ACHN (cell line): ENCODE data around the gene ADGRG1.

Experiments
- DNase-seq: peaks from one replicate; pipeline ENCODE4 v3.0.0-alpha.2; 2015
- in situ Hi-C: cut with HindIII; loops from 2 replicates; pipeline ENCODE4 v1.10.0; 2017; ENCODE audit warnings: low sequenced_read_pairs, low pct_ligation_motif_present, low pct_unique_long_range_greater_than_20kb

Gene ADGRG1

DNA sequence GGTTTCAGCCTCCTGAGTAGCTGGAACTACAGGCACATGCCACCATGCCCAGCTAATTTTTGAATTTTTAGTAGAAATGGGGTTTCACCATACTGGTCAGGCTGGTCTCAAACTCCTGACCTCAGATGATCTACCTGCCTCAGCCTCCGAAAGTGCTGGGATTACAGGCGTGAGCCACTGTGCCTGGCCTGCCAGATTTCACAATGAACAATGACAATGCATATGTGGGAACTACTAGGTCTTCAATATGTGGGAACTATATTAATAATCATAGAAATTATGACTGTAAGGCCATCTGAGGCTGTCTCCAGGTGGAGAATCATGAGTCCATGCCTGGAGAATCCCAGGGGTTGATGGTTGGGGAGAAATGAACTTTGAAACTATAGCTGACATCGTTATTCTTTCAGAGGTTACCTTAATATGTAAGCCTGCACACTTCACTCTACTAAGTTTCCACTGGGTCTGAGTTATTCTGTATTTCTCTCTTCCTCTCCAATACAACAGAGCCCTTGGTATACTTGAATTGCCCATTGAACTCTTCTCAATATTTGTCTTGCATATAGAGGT, 59.0 kb downstream of the ADGRG1 start:
- DNase-seq: no peak
- in situ Hi-C loops: no loop called here

DNA sequence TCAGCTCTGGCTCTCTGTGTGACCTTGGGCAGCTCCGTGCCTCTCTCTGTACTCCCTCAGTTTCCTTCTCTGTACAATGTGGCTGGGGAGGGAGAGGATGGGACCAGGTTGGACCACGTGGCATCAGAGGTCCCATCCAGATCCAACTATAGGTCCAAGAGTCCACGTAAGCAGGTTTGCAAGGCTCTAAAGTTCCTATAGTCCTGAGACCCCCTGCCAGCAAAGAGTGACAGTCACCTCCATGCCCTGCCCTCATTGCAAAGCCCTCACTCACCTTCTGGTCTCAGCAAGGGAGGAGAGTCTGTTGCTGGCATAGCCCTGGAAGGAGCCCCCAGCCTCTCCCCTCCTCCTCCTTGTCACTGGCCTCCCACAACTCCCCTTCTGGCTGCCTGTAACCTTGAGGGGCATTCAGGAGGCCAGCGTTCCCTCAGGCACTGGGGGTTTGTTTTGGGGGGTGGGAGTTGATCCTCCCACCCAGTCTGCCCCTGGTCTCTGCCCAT, 60.1 kb downstream of the ADGRG1 start:
- in situ Hi-C loops: no loop called here
- no peak for DNase-seq

DNA sequence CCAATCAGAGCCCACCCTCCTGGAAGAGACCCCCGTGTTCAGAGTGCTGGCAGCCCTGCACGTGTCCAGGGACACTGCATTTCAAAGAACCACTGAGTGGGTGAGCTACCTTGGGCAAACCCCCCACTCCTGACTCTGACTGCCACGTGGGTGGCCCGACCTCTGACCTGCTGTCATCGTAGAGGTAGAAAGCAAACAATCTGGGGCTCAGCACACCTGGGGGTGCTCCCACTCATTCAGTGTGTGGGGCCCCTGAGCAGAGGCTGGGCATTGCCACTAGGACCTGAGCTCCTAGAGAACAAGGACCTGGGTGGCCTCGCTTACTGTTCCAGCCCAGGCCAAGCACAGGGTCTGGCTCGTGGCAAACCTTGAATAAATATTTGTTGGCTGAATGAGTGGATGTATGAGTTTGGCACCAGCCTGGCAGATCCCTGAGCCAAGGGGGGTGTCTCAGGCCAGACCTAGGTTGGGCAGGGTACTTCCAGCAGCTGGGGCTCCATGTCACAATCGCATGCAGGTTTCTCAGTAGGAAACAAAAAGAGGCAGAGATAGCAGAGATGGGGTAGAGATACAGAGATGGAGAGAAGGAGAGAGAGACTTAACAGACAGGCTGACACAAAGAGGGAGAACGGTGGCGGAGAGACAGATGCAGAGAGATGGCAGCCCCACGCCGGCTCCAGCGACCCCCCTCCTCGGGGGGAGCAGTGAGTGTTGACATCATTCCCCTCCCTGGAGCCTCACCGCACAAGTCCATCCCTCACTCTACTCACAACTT, 60.7 kb downstream of the ADGRG1 start:
- in situ Hi-C loops: no loop called here
- DNase-seq: no peak

DNA sequence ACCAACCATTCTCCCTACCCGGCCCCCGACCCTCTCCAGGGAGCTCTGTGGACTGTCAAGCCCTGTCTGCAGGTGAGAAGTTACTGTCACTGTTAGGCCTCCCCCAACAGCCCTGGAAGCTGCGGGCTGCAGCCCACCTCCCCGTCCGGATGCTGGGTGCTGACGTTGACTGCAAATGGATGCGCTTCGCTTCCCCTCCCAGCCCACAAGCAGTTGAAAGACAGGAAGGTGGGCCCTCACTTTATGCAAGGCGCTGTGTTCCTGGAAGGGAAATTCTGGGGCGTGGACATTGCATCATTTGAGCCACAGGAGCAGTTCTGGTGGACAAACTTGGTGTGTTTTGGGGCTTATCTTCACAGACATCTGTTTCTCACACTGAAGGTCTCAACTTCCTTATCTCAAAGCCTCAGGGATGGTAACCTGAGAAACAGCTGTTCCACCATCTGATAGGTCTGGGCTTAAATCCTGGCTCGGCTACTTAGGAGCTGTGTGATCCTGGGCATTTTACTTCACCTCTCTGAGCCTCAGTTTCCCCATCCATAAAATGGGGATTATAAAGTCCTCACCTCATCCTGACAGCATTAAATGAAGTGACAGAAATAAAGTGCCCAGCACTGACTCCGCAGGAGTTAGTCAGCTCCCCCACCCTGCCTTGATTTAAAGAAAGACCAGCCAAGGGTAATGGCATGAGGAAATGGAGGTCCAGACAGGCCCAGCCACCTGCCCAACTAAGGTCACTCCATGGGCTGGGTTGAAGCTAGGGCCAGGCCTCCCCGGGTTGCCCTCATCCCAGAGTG, 61.5 kb downstream of the ADGRG1 start:
- no peak for DNase-seq
- in situ Hi-C loops: no loop called here

DNA sequence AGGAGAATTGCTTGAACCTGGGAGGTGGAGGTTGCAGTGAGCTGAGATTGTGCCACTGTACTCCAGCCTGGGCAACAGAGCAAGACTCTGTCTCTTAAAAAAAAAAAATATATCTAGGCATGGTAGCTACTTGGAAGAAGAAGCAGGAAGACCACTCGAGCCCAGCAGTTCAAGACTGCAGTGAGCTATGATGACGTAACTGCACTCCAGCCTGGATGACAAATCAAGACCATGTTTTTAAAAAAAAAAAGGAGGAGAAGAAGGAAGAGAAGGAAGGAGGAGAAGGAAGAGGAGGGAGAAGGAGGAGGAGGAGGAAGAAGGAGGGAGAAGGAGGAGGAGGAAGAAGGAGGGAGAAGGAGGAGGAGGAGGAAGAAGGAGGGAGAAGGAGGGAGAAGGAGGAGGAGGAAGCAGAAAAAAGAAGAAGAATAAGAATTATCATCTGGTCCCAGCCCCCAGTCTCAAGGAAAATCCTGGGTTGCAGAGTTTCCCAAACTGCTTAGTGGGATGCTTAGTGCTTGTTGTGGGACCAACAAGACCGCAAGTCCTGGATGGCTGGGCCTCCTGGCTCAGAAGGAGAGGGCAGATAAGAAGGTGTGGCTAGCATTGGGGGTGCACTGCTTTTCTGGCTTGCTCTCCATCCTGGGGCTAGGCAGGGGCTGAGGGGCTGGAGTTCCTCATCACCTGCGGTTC, 62.5 kb downstream of the ADGRG1 start:
- no peak for DNase-seq

DNA sequence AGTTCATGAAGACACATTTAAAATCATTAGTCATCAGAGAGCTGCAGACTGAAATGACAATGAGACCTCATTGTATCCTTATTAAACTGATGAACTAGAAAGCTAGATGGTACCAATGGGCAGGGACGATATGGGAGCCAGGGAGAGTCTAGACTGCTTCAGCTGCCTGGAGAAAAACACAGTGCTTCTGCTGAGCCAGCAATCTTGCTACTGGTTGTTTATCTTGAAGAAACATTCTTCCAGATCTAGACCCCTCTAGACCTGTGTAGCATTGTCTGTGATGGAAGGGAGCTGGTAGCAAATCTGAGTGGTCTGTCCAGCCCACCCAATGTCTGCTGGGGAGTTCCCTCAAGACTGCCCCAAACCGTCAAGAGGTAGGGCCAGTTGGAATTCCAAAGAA, 64.2 kb downstream of the ADGRG1 start:
- no peak for DNase-seq
- in situ Hi-C loops: no loop called here

More for the DNA sequence above, 62.5 kb downstream of the ADGRG1 start:
- in situ Hi-C loops: no loop called here

DNA sequence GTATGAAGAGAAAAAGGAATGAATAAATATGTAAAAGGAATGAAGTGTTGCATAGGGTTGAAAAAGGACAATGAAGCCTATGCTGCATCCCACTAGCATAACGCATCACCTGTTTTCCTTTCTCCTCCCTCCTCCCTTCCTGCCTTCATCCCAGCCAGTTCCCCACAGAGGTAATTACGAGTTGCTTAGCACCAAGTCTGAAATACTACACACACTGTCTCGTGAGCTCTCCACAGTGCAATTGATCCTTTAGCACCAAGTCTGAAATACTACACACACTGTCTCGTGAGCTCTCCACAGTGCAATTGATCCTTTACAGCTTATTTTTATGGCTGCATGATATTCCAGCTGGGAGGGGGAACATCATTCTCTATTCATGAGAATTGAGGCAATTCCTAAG, 65.1 kb downstream of the ADGRG1 start:
- in situ Hi-C loops: no loop called here

DNA sequence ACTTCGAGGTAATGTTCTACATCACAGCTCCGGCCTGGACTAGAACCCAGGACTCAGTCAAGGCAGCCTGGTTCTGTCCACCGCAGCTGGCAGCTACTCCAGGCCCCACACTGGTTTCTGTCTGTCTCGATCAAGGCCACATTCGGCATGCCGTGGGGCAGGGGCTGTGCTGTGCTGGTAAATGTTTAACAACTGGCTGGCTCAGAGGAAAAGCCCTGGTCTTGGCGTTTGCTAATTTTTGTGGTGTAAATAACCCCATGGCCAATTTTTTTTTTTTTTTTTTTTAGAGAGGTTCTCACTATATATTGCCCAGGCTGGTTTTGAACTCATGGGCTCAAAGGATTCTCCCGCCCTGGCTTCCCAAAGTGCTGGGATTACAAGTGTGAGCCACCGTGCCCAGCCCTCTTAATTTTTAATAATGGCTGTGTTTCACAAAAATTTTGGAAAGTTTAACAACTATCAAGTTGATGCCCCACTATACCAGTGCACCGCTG, 65.8 kb downstream of the ADGRG1 start:
- DNase-seq: no peak
- in situ Hi-C loops: no loop called here

More for the DNA sequence above, 65.1 kb downstream of the ADGRG1 start:
- no peak for DNase-seq

DNA sequence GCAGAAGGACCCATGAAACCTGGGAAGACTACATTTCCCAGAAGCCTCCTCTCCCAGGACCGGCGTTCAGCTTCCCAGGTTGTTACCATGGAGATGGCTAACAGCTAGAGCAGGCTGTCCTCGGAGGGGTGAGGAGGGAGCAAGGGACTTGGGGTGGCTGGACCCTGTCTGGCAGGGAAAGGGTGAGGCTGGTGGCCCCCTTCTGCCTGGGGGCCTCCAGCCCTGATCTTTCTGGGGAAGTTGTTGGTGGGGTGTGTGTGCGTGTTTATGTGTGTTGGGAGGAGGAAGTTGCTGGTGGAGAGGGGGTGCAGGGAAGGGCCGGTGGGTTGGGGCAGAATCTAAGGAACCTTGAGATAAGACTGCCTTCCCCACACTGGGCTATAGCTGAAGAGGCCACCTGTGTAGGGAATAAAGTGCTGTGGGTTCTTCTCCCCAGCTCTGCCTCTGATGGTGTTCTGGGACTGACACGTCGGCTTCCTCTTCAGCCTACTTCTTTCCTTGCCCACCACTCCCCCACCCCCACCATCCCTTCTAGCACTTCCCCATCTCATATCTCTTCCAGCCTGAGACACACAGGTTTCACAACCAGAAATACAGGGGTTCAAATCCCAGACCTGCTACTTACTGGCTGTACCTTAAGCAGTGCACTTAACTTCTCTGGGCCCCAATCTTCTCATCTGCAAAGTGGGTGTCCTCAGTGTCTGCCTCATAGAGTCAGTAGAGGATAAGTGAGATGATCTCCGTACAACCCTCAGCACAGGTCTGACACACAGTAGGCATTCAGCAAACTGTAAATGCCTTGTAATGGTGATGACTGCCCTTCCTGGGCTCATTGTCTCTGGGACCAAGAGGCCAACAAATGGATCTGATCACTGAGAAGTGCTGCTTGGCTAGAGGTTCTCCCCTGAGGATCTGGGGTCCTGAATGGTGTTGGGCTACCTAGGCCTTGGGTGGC, 66.6 kb downstream of the ADGRG1 start, which contains the start of gene DRC7:
Gene DRC7, plus strand, starts transcription at position 82 of the 955 bp plus-strand sequence. CDS start 3,144 bp downstream, outside the sequence.
- in situ Hi-C loops: no loop called here
- DNase-seq: peak; percentile 72

DNA sequence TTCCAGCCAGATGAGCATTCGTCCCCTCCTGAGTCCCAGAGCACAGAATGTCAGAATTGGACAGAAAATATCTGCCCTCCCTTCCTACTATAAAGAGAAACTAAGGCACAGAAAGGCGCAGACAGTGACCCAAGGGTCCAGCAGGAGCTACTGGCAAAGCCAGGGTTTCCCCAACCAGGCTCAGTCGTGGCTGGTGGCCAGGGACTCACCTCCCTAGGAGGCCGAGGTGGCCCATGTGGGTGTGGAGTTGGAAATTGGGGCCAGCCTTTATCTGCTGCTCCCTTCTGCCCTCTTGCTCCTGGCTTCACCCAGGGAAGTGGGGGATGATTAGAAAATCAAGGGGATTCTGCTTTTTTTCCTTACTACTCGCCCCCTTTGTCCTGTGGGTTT, 67.2 kb downstream of the ADGRG1 start:
- in situ Hi-C loops: no loop called here
- DNase-seq: no peak

DNA sequence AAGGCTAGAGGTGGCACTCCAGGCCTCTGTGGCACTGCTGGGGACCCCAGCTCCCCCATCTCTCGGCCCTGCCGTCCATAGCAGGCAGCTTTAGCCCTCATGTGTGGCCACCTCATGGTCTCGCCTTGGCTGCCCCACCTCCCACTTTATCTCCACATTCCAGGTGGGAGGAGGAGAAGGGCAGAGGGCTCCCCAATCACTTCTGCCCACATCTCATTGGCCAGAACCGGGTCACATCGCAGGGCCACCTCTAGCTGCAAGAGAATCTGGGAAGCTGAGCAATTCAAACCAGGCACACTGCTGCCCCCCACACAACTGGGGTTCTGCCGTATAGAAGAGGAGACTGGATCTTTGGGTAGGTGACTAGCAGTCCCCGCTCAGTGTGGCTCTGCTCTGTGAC, 67.8 kb downstream of the ADGRG1 start:
- in situ Hi-C loops: no loop called here
- DNase-seq: no peak

DNA sequence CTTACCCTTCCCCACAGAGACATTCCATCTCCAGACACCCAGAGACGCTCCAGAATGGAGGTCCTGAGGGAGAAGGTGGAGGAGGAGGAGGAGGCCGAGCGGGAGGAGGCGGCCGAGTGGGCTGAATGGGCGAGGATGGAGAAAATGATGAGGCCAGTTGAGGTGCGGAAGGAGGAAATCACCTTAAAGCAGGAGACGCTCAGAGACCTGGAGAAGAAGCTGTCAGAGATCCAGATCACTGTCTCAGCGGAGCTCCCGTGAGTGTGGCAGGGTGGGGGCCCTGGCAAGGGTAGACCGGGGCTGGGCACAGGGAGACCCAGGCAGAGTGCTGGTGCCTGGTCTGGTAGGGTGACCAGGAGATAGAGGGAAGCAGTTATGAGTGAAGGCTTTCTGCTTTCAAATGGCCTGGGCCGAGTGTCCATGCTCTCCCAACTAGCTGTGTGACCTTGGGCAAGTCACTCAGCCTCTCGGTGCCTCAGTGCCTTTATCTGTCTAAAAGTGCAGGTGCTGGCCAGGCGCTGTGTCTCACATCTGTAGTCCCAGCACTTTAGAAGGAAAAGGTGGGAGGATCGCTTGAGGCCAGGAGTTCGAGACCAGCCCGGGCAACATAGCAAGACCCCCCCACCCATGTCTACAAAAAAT, 69.6 kb downstream of the ADGRG1 start:
- no peak for DNase-seq
- in situ Hi-C loops: no loop called here

DNA sequence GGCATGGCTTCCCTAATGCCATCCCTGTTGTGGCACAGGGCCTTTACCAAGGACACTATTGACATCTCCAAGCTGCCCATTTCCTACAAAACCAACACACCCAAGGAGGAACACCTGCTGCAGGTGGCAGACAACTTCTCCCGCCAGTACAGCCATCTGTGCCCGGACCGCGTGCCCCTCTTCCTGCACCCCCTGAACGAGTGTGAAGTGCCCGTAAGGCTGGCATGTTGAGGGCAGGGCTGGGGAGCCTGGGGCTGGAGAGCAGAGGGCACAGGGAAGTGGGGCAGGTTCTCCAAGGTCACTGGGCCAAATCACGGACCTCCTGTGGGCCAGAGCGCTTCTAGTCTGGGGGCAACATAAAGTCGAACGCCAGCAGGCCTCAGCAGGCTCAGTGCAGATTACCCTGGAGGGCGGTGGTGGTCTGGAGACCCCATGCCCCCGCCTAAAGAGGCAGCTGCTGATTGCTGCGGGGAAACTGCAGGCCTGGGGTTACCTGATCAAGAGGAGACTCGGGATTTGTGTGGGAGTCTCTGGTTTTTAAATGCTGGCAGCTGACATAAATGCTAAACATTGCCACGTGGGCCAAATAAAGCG, 70.5 kb downstream of the ADGRG1 start:
- in situ Hi-C loops: no loop called here
- DNase-seq: no peak

DNA sequence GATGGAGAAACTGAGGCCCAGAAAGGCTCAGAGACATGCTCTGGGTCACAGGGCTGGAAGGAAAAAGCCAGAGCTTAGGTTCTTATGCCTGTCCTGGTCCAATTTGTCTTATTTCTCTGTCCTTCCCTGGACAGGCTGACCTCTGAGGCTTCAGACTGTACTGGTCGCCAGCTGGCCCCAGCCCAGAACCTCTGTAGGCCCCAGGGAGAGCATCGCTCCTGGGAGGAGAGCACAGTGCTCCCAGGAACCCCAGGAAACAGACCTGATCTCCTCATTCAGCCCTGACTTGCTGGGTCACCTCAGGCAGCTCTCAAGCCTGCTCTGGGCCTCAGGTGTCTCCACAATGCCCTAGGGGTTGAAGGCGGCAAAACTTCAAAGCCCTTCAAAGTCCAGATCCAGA, 71.1 kb downstream of the ADGRG1 start:
- in situ Hi-C loops: no loop called here
- no peak for DNase-seq

DNA sequence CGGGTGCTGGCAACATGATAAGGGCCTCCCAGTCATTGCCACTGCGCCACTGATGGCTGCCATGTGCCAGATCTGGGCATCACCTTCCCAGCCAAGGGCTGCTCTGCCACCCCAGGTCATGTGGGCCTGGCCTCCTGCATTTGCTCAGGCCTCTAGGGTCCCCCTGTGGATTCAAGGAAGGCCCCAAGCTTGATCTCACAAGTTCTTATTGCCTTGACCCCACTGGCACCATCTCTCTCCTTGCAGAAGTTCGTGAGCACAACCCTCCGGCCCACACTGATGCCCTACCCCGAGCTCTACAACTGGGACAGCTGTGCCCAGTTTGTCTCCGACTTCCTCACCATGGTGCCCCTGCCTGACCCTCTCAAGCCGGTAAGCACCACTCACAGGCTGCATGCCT, 71.5 kb downstream of the ADGRG1 start:
- no peak for DNase-seq
- in situ Hi-C loops: no loop called here

DNA sequence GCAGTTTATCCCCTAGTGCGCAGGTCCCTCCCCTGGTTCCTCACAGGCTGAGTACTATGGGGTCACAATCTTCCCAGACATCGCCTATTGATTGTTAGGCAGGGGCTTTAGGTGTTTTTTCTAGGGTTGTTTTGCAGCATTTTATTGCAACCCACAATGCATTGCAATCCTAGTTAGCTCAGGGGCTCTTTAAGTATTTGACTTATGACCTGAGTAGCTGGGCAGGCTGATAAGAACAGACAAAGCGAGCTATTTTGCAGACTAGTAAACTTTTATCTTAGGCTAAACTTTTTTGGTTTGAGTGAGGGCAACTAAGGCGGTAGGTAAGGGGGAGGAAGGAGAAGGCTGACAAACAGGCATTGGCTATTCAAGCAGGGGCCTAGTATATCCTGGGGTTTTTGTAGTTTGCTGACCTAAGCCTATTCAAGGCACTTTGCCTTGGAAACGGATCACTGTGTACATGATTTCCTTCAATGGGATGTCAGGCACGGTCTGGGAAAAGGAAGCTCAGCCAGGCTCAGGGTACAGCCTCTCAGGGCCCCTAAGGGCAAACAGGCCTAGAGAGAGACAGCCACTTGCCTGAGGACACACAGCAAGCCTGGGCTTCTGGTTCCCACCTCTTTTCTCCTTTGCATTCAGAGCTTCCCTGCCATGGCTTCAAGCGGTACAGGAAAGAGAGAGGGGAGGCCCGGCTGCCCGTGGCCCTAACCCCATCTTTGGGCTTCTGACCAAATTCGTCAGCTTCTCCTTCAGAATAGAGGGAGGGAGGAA, 72.5 kb downstream of the ADGRG1 start:
- in situ Hi-C loops: no loop called here
- no peak for DNase-seq
